HFFc6 (cell line): ENCODE measurements around the gene DST. TPM values are rescaled to one million over a fixed set of nuclear protein-coding genes. Genes with fewer than 3 reads are reported as not detected.
A peak's percentile ranks its signal among the peaks of the same experiment; 100 is the strongest.

Experiments
- DNase-seq: peaks from one replicate; pipeline ENCODE4 v3.0.0-alpha.2; 2018
- H3K27ac Mint-ChIP-seq: 2 replicates; pipeline ENCODE4 v1.8.0; 2020; ENCODE audit warnings: mild to moderate bottlenecking, mixed read lengths
- H3K27me3 Mint-ChIP-seq: 2 replicates; pipeline ENCODE4 v1.8.0; 2021; ENCODE audit warnings: mild to moderate bottlenecking, moderate library complexity, mixed read lengths; ENCODE audit not compliant: insufficient read depth
- H3K36me3 Mint-ChIP-seq: 2 replicates; pipeline ENCODE4 v1.8.0; 2021; ENCODE audit warnings: low read depth, mixed read lengths
- H3K4me1 Mint-ChIP-seq: 2 replicates; pipeline ENCODE4 v1.8.0; 2020; ENCODE audit warnings: low read depth, mixed read lengths
- H3K4me3 Mint-ChIP-seq: 2 replicates; pipeline ENCODE4 v1.8.0; 2020; ENCODE audit warnings: mild to moderate bottlenecking, moderate library complexity, mixed read lengths
- H3K9me3 Mint-ChIP-seq: 2 replicates; pipeline ENCODE4 v1.8.0; 2020; ENCODE audit warnings: mild to moderate bottlenecking, mixed read lengths
- CTCF ChIP-seq: fragments of 200-600 bp; sonication (generic); IDR thresholded peaks from 2 replicates; pipeline ENCODE4 v1.5.0; 2021; ENCODE audit warnings: antibody characterized with exemption, mild to moderate bottlenecking
- total RNA-seq, 6 experiments: library from RNA; stranded (reverse); fragmentation: NEBNext Ultra II Directional; extraction: Animal tissue kit (Norgen Biotek cat#: 25700); gene quantifications; 2 replicates in 1 of 6; 3 replicates in 5 of 6; pipeline ENCODE4 v1.2.3, GENCODE V29; 2021

Gene DST
- total RNA-seq, 6 experiments from 2014 or later, result 246 to 408 (median 279) TPM

- DNase-seq, result no peak
- Mint-ChIP-seq H3K4me1 (no peaks in the 10 kb centered on the region), H3K9me3 (no peaks in the 10 kb centered on the region), H3K27ac (no peak overlapping the region; the same call in 1 of the 2 replicates), H3K27me3 (peaks cover 21% of the 10 kb centered on the region), H3K36me3 (peaks cover 32% of the 10 kb centered on the region), H3K4me3 (no peak overlapping the region)
- TF ChIP-seq CTCF, result peak; percentile 65
These were observed 24.6 kb downstream of the DST start for GRCh38 chr6:56618050-56618449.

DNA sequence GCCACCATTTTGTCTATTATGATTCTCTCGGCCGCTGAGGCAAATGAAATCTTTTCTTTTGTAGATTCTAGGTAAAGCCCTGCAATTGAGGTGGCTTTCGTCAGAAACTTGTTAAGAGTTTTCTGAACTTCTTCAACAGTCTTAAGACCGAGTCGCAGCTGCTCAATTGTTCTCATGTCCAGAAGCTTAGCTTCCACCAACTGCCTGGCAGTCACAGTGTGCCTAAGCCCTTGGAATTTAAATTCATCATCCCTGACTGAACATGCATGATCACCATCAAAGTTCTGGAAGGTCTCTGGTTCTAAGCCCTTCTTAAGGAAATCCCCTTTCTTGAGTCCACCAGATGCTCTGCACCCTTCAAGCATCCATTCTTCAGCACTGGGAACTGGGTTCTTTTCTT is 25.7 kb downstream of the DST start:
- Mint-ChIP-seq H3K4me3 (peak overlapping the region; percentile 9; the same call in 1 of the 2 replicates), H3K4me1 (no peaks in the 10 kb centered on the region), H3K27ac (no peak overlapping the region), H3K27me3 (peaks cover 21% of the 10 kb centered on the region), H3K36me3 (peaks cover 27% of the 10 kb centered on the region), H3K9me3 (no peaks in the 10 kb centered on the region)
- TF ChIP-seq CTCF, result no peak
- no peak for DNase-seq

DNA sequence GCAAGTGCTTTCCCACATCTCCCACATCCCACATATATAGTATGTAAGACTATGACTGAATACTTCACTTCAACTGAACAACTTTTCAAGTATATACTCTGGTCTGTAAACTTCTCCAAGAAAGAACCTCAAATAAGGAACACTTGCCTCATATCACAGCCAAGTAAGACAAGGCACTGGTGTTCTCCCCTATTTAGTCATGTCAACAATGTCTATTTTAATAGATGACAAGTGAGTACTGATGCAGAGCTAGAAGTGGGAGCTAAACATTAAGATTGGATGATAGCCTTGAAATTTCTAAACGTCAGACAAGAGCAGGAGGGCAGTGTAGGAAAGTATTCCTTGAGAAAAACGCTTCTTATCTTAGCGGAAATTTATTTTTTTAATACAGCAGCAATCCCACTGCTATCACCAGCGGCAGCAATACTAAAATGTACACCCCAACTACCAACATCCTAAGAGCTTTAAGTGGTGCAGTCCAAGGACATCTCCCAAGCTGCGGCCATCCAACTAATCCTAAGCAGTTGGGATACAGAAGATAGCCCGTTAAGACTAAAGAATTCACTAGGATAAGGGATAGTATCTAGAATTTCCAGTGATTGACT is 29.3 kb downstream of the DST start:
- no peak overlapping the region; the same call in 1 of the 2 replicates for H3K4me3 Mint-ChIP-seq
- peaks cover 25% of the 10 kb centered on the region for H3K27me3 Mint-ChIP-seq
- H3K27ac Mint-ChIP-seq, result no peak overlapping the region
- TF ChIP-seq CTCF, result no peak
- H3K9me3 Mint-ChIP-seq, result no peaks in the 10 kb centered on the region
- peaks cover 54% of the 10 kb centered on the region for H3K36me3 Mint-ChIP-seq
- no peaks in the 10 kb centered on the region for H3K4me1 Mint-ChIP-seq
- no peak for DNase-seq

DNA sequence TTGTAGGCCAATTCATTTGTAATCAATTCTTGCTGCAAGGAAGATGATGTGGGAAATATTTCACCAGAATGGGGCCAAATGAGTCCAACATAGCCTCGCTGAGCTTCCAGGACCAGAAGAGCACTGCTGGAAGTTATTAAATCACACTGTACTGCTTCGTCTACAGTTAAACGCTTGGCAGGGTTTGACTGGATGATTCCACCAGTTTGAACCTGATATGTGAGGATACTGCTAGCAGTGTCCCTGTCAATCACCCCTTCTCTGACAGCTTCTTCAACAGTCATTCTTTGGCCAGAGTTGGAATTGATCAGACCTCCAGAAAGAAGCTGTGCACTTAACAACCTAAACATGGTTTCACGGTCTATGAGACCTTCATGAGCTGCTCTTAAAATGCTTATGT is 34.4 kb downstream of the DST start:
- DNase-seq, result no peak
- Mint-ChIP-seq H3K27me3 (peaks cover 30% of the 10 kb centered on the region), H3K4me1 (peaks cover 28% of the 10 kb centered on the region), H3K36me3 (peaks cover 78% of the 10 kb centered on the region), H3K9me3 (no peaks in the 10 kb centered on the region; the same call in 1 of the 2 replicates), H3K27ac (no peak overlapping the region), H3K4me3 (peak overlapping the region; percentile 15; the same call in 1 of the 2 replicates)
- TF ChIP-seq CTCF, result no peak

GRCh38 chr6:56607111-56607752 is 35.5 kb downstream of the DST start:
- no peak for TF ChIP-seq CTCF
- no peak for DNase-seq
- Mint-ChIP-seq H3K4me1 (peaks cover 28% of the 10 kb centered on the region), H3K36me3 (peaks cover 82% of the 10 kb centered on the region), H3K27ac (peak overlapping the region; percentile 18), H3K9me3 (no peaks in the 10 kb centered on the region; the same call in 1 of the 2 replicates), H3K4me3 (no peak overlapping the region; the same call in 1 of the 2 replicates), H3K27me3 (peaks cover 27% of the 10 kb centered on the region)
